ENCODE measurements around the gene NT5C1B.

Gene NT5C1B

GRCh38 chr2:18578033-18578432 is 11.3 kb downstream of the NT5C1B start:
- Histone ChIP-seq H3K79me2 (ENCODE audit: insufficient read depth, low read length) (no peaks in the 10 kb centered on the region), H3K9me3 (ENCODE audit: insufficient read depth, low read depth, low read length) (no peaks in the 10 kb centered on the region), H3K9ac (ENCODE audit: low read depth, low read length, poor library complexity, severe bottlenecking) (no peak overlapping the region), H3K36me3 (ENCODE audit: insufficient read depth, low read length) (no peaks in the 10 kb centered on the region), H3K4me1 (ENCODE audit: insufficient read depth, low read length, poor library complexity, severe bottlenecking) (no peaks in the 10 kb centered on the region), H4K20me1 (ENCODE audit: insufficient read depth, low read length, poor library complexity, severe bottlenecking) (no peaks in the 10 kb centered on the region), H3K4me2 (ENCODE audit: low read depth, low read length, poor library complexity, severe bottlenecking) (no peak overlapping the region), H3F3A (ENCODE audit: low read depth) (no peaks in the 10 kb centered on the region), H3K9me2 (replicated peaks; ENCODE audit: low read depth, low read length) (no peaks in the 10 kb centered on the region), H2AFZ (ENCODE audit: low read length) (no peak overlapping the region), H3K4me3 (ENCODE audit: low read length, poor library complexity, severe bottlenecking) (no peak overlapping the region), H3K27me3 (ENCODE audit: insufficient read depth, low read length, poor library complexity, severe bottlenecking) (no peaks in the 10 kb centered on the region)
- TF ChIP-seq CTCF (conservative IDR thresholded peaks at IDR 0.05; ENCODE audit: low read length) (no peak), EZH2phosphoT487 (IDR thresholded peaks at IDR 0.05; ENCODE audit: borderline replicate concordance) (no peak)

GRCh38 chr2:18566145-18566769 is 23.1 kb downstream of the NT5C1B start:
- Histone ChIP-seq H3F3A (ENCODE audit: low read depth) (no peaks in the 10 kb centered on the region), H2AFZ (ENCODE audit: low read length) (no peak overlapping the region), H3K4me3 (ENCODE audit: low read length, poor library complexity, severe bottlenecking) (no peak overlapping the region), H3K79me2 (ENCODE audit: insufficient read depth, low read length) (no peaks in the 10 kb centered on the region), H3K9me2 (replicated peaks; ENCODE audit: low read depth, low read length) (no peaks in the 10 kb centered on the region), H3K9me3 (ENCODE audit: insufficient read depth, low read depth, low read length) (no peaks in the 10 kb centered on the region), H4K20me1 (ENCODE audit: insufficient read depth, low read length, poor library complexity, severe bottlenecking) (no peaks in the 10 kb centered on the region), H3K4me2 (ENCODE audit: low read depth, low read length, poor library complexity, severe bottlenecking) (no peak overlapping the region), H3K4me1 (ENCODE audit: insufficient read depth, low read length, poor library complexity, severe bottlenecking) (peaks cover 4% of the 10 kb centered on the region), H3K9ac (ENCODE audit: low read depth, low read length, poor library complexity, severe bottlenecking) (no peak overlapping the region), H3K36me3 (ENCODE audit: insufficient read depth, low read length) (no peaks in the 10 kb centered on the region), H3K27me3 (ENCODE audit: insufficient read depth, low read length, poor library complexity, severe bottlenecking) (no peaks in the 10 kb centered on the region)
- TF ChIP-seq CTCF (conservative IDR thresholded peaks at IDR 0.05; ENCODE audit: low read length) (no peak), EZH2phosphoT487 (IDR thresholded peaks at IDR 0.05; ENCODE audit: borderline replicate concordance) (no peak)

DNA sequence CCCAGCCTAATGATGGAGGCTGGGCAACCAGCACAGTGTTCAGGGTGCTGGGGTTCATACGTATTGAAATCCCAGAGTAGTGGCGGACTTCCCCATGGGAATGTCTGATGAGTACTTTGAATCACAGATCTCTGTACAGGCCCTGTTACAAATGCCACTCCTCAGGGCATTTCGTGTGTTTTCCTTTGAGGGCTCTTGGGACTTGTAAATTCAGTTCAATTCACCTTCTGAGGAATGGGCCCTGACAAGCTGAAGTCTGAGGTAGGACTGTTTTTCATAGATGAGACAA is 28.6 kb downstream of the NT5C1B start:
- peaks cover 31% of the 10 kb centered on the region for H3K79me2 ChIP-seq (ENCODE audit: insufficient read depth, low read length)
- no peak for TF ChIP-seq EZH2phosphoT487 (IDR thresholded peaks at IDR 0.05; ENCODE audit: borderline replicate concordance)
- H3K4me2 ChIP-seq (ENCODE audit: low read depth, low read length, poor library complexity, severe bottlenecking): peak overlapping the region; percentile 97
- no peaks in the 10 kb centered on the region for H3K9me3 ChIP-seq (ENCODE audit: insufficient read depth, low read depth, low read length)
- H3K9ac ChIP-seq (ENCODE audit: low read depth, low read length, poor library complexity, severe bottlenecking): peak overlapping the region; percentile 77
- peaks cover 37% of the 10 kb centered on the region for H3K4me1 ChIP-seq (ENCODE audit: insufficient read depth, low read length, poor library complexity, severe bottlenecking)
- H3K9me2 ChIP-seq (replicated peaks; ENCODE audit: low read depth, low read length): no peaks in the 10 kb centered on the region
- peaks cover 33% of the 10 kb centered on the region for H4K20me1 ChIP-seq (ENCODE audit: insufficient read depth, low read length, poor library complexity, severe bottlenecking)
- H3F3A ChIP-seq (ENCODE audit: low read depth): no peaks in the 10 kb centered on the region
- peak overlapping the region; percentile 98 for H2AFZ ChIP-seq (ENCODE audit: low read length)
- H3K4me3 ChIP-seq (ENCODE audit: low read length, poor library complexity, severe bottlenecking): peak overlapping the region; percentile 99
- H3K27me3 ChIP-seq (ENCODE audit: insufficient read depth, low read length, poor library complexity, severe bottlenecking): no peaks in the 10 kb centered on the region
- H3K36me3 ChIP-seq (ENCODE audit: insufficient read depth, low read length): 0 out of 2 replicates have a peak, but pooled peaks cover under 1% of the 10 kb centered on the region
